Mucosa of descending colon (tissue), 3 donors: ENCODE data around the gene CCDC71. TPM values are rescaled to one million over a fixed set of nuclear protein-coding genes. Genes with fewer than 3 reads are reported as not detected.

Source experiments
- ATAC-seq: fragments of 200-7000 bp; cut with Tn5 transposase; one replicate; pipeline ENCODE4 v1.9.1; 2020; ENCODE audit warnings: mild to moderate bottlenecking, moderate library complexity
- DNase-seq, 3 donors: peaks; one replicate each; pipeline ENCODE4 v3.0.0-alpha.2; 2020
- H3K36me3 ChIP-seq: fragments of 200-600 bp; one replicate; pipeline ENCODE4 v1.8.0; 2021; ENCODE audit warnings: low read depth, mild to moderate bottlenecking
- H3K4me1 ChIP-seq: fragments of 200-600 bp; one replicate; pipeline ENCODE4 v1.8.0; 2021; ENCODE audit warnings: low read depth, mild to moderate bottlenecking
- H3K4me3 ChIP-seq: fragments of 200-600 bp; one replicate; pipeline ENCODE4 v1.8.0; 2021; ENCODE audit warnings: mild to moderate bottlenecking
- H3K9me3 ChIP-seq: fragments of 200-600 bp; one replicate; pipeline ENCODE4 v1.8.0; 2021; ENCODE audit warnings: mild to moderate bottlenecking
- CTCF ChIP-seq: fragments of 200-600 bp; IDR thresholded peaks from one replicate; pipeline ENCODE4 v1.8.0; 2022; ENCODE audit warnings: antibody characterized with exemption, mild to moderate bottlenecking
- intact Hi-C, 2 donors: fragments of 100-400 bp; cut with DNase I in 1 of 2; cut with micrococcal nuclease in 1 of 2; formaldehyde crosslinking; loops; one replicate each; pipeline versions ENCODE4 v1.11.0 to v1.11.1; 2022; cut with DNase I, micrococcal nuclease
- total RNA-seq, 3 donors: library from RNA; stranded (reverse); fragmentation: NEBNext Ultra II Directional in 2 of 3; extraction: Animal tissue kit (Norgen Biotek cat#: 25700) in 2 of 3; gene quantifications; one replicate each; pipeline versions ENCODE4 v1.2.1 to v1.2.4, GENCODE V29; 2021 to 2023
- donor health status: DM: no; HTN: no; CAD: no; lungs with moderate emphysema.
- donor health status: DM: no; HTN: no; CAD: no.
- donor health status: DM: no; HTN: yes; CAD: no.

CCDC71 gene
- total RNA-seq, 3 donors from 2014 or later, result 15.2 to 20.7 (median 19.9) TPM

- intact Hi-C loops, result no loop called here
- no peak for TF ChIP-seq CTCF
- Histone ChIP-seq H3K4me3 (no peak overlapping the region), H3K4me1 (peaks cover 21% of the 10 kb centered on the region), H3K9me3 (no peaks in the 10 kb centered on the region), H3K36me3 (no peaks in the 10 kb centered on the region)
- no peak for ATAC-seq
- DNase-seq, result peak in 1 of 3 donors; percentile 40
These were observed 7.1 kb upstream of the CCDC71 start for GRCh38 chr3:49173116-49173791.

- H3K4me3 ChIP-seq, result no peak overlapping the region
- no peaks in the 10 kb centered on the region for H3K9me3 ChIP-seq
- peaks cover 21% of the 10 kb centered on the region for H3K4me1 ChIP-seq
- intact Hi-C loops, result no loop called here
- no peaks in the 10 kb centered on the region for H3K36me3 ChIP-seq
- ATAC-seq (no peak), DNase-seq (no peak)
- no peak for TF ChIP-seq CTCF
These were observed 6.5 kb upstream of the CCDC71 start for GRCh38 chr3:49172551-49173041.

GRCh38 chr3:49171775-49172500 lies 5.8 kb upstream of the CCDC71 start:
- Histone ChIP-seq H3K4me1 (peaks cover 21% of the 10 kb centered on the region), H3K9me3 (no peaks in the 10 kb centered on the region), H3K4me3 (peak overlapping the region; percentile 48), H3K36me3 (no peaks in the 10 kb centered on the region)
- no peak for TF ChIP-seq CTCF
- DNase-seq (no peak), ATAC-seq (no peak)
- intact Hi-C loops, result no loop called here

GRCh38 chr3:49171119-49171774 lies 5.1 kb upstream of the CCDC71 start, which contains the start of gene KLHDC8B:
KLHDC8B (plus strand) TSS chr3:49171598; CDS start chr3:49172770, 1,172 bp downstream.
- peak within 1 kb of the TSS; percentile 48 for H3K4me3 ChIP-seq
- peaks cover 25% of the 10 kb centered on the region for H3K4me1 ChIP-seq
- peak; percentile 88 for ATAC-seq
- no peaks in the 10 kb centered on the region for H3K9me3 ChIP-seq
- peak; percentile 84 to 89 (median 89) for DNase-seq
- peak; percentile 96 for TF ChIP-seq CTCF
- no peaks in the 10 kb centered on the region for H3K36me3 ChIP-seq
- intact Hi-C loops, result no loop called here

GRCh38 chr3:49170744-49171118 lies 4.6 kb upstream of the CCDC71 start:
- no peak for TF ChIP-seq CTCF
- ATAC-seq (no peak), DNase-seq (no peak)
- no peaks in the 10 kb centered on the region for H3K9me3 ChIP-seq
- intact Hi-C loops, result no loop called here
- H3K4me3 ChIP-seq, result no peak overlapping the region
- H3K36me3 ChIP-seq, result no peaks in the 10 kb centered on the region
- H3K4me1 ChIP-seq, result peaks cover 26% of the 10 kb centered on the region
